HL-60 (cell line): ENCODE measurements around the gene HOXD3.

Experiments
- DNase-seq, 2 experiments: peaks; one replicate each; pipeline ENCODE4 v3.0.0-alpha.2; 2010 to 2020; ENCODE audit warnings: low read depth in 1 of 2, low spot score in 1 of 2
- H3K27ac ChIP-seq: fragments of 250-450 bp; sonication (Bioruptor Pico); replicated peaks from 2 replicates; pipeline ENCODE4 v1.5.1; 2020; ENCODE audit warnings: mild to moderate bottlenecking, moderate library complexity
- H3K27me3 ChIP-seq: fragments of 250-450 bp; sonication (Bioruptor Pico); 2 replicates; pipeline ENCODE4 v1.5.1; 2021; ENCODE audit warnings: mild to moderate bottlenecking, moderate library complexity; ENCODE audit not compliant: insufficient read depth, poor library complexity, severe bottlenecking
- H3K4me3 ChIP-seq: replicated peaks from 2 replicates; pipeline ENCODE4 v1.5.1; 2011; ENCODE audit warnings: mild to moderate bottlenecking, control low read depth, low read length; ENCODE audit not compliant: insufficient read depth
- GABPA ChIP-seq: IDR thresholded peaks from 2 replicates; pipeline ENCODE4 v1.6.1; 2012; ENCODE audit warnings: low read depth
- POLR2AphosphoS5 ChIP-seq: IDR thresholded peaks from 2 replicates; pipeline ENCODE4 v1.6.1; 2012; ENCODE audit warnings: low read depth
- SPI1 ChIP-seq: IDR thresholded peaks from 2 replicates; pipeline ENCODE4 v1.6.1; 2012; ENCODE audit warnings: low read depth, mild to moderate bottlenecking, borderline replicate concordance
- TF ChIP-seq, protein P1 (sequence below): IDR thresholded peaks from 2 replicates; pipeline ENCODE4 v1.6.1; 2012; ENCODE audit warnings: low read depth; ENCODE audit not compliant: insufficient replicate concordance
- TF ChIP-seq, protein P2 (sequence below): IDR thresholded peaks from one replicate; pipeline ENCODE4 v1.5.1; 2011; ENCODE audit warnings: low read length, control low read depth, inconsistent platforms; ENCODE audit not compliant: insufficient read depth

The HOXD3 gene

DNA sequence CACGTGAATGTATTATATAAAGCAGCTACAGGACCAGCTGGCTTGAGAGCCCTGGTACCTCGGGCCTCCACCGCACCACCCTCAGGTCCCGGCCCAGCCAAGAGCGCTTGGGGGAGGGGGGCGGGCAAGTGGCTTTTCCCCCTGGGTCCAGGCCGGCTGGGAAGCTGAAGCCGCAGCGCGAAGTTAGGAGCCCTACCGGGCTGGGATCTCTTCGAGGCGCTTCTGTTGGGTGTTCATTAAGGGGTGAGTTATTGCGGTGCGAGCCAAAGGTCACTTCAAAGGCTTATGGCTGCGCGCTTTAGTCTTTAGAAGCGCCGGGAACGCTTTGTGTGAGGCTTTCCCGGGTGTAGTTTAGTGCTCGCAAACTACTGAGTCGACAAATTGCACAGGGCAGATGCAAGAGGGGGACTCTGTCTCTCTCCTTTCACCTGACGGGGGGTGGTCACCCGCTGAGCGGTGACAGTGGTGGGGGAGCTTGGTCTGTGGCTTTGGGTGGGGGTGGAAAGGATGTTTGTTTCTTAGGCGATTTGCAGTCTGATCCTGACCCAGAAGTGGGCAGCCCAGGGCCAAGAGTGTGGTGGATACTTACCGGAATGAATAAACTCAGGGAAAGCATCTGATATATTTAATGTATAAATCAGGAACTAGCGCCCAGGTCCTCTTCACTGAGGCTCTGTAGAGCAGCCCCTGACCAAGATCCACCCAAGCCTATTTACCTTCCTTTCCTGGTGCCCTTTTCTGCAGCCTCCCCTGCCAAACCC lies 6.0 kb downstream of the HOXD3 start:
- no peak for DNase-seq
- TF ChIP-seq POLR2AphosphoS5, result no peak
- TF ChIP-seq, protein P1, sequence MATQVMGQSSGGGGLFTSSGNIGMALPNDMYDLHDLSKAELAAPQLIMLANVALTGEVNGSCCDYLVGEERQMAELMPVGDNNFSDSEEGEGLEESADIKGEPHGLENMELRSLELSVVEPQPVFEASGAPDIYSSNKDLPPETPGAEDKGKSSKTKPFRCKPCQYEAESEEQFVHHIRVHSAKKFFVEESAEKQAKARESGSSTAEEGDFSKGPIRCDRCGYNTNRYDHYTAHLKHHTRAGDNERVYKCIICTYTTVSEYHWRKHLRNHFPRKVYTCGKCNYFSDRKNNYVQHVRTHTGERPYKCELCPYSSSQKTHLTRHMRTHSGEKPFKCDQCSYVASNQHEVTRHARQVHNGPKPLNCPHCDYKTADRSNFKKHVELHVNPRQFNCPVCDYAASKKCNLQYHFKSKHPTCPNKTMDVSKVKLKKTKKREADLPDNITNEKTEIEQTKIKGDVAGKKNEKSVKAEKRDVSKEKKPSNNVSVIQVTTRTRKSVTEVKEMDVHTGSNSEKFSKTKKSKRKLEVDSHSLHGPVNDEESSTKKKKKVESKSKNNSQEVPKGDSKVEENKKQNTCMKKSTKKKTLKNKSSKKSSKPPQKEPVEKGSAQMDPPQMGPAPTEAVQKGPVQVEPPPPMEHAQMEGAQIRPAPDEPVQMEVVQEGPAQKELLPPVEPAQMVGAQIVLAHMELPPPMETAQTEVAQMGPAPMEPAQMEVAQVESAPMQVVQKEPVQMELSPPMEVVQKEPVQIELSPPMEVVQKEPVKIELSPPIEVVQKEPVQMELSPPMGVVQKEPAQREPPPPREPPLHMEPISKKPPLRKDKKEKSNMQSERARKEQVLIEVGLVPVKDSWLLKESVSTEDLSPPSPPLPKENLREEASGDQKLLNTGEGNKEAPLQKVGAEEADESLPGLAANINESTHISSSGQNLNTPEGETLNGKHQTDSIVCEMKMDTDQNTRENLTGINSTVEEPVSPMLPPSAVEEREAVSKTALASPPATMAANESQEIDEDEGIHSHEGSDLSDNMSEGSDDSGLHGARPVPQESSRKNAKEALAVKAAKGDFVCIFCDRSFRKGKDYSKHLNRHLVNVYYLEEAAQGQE, result no peak
- no peak for TF ChIP-seq GABPA
- TF ChIP-seq, protein P2, sequence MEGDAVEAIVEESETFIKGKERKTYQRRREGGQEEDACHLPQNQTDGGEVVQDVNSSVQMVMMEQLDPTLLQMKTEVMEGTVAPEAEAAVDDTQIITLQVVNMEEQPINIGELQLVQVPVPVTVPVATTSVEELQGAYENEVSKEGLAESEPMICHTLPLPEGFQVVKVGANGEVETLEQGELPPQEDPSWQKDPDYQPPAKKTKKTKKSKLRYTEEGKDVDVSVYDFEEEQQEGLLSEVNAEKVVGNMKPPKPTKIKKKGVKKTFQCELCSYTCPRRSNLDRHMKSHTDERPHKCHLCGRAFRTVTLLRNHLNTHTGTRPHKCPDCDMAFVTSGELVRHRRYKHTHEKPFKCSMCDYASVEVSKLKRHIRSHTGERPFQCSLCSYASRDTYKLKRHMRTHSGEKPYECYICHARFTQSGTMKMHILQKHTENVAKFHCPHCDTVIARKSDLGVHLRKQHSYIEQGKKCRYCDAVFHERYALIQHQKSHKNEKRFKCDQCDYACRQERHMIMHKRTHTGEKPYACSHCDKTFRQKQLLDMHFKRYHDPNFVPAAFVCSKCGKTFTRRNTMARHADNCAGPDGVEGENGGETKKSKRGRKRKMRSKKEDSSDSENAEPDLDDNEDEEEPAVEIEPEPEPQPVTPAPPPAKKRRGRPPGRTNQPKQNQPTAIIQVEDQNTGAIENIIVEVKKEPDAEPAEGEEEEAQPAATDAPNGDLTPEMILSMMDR, result no peak
- no peak for TF ChIP-seq SPI1
- Histone ChIP-seq H3K27ac (no peak overlapping the region), H3K4me3 (no peak overlapping the region), H3K27me3 (peaks cover 85% of the 10 kb centered on the region)

DNA sequence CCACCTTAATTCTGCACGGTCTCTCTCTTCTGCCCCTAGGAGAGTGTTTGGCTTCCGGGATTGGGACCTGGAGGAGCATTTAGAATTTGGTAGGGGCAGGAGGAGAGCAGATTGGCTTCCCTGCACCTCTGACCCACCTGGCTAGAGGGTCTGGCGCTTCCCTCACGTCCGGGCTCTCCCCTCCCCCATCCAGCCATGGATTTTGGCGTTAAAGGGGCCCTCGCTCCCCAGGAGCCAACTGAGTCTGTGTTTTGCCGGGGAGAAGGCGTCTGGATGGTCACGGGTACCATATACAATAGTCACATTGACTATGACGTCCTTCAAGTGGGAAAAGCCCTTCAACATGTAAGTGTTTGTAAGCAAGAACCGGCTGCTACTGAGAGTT lies 6.6 kb downstream of the HOXD3 start:
- no peak for TF ChIP-seq SPI1
- TF ChIP-seq POLR2AphosphoS5, result no peak
- TF ChIP-seq, protein P2, result no peak
- TF ChIP-seq, protein P1, result no peak
- TF ChIP-seq GABPA, result no peak
- Histone ChIP-seq H3K27me3 (peaks cover 84% of the 10 kb centered on the region), H3K4me3 (no peak overlapping the region), H3K27ac (no peak overlapping the region)
- DNase-seq, result no peak

DNA sequence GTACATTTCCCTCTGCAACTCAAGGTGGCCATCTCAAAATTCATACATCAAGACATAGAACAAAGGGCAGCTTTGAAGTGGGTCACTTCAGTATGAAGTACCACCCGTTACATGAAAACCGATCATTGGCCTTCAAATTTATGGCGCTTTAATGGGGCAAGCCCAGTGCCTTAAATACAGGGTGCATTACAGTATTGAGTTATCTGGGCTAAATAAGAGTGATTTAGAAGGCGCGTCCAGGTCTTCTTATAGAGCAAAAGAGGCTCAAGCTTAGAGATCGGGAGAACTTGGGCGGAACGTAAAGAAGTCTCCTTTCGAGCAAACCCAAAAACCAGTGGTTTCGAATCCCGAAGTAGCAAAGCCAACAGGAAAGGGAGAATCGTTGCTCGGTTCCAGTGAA lies 7.1 kb downstream of the HOXD3 start:
- peaks cover 81% of the 10 kb centered on the region for H3K27me3 ChIP-seq
- H3K4me3 ChIP-seq, result no peak overlapping the region
- no peak for DNase-seq

More for the DNA sequence above, 7.1 kb downstream of the HOXD3 start:
- no peak overlapping the region for H3K27ac ChIP-seq
- TF ChIP-seq SPI1 (no peak), POLR2AphosphoS5 (no peak), GABPA (no peak)
- TF ChIP-seq, protein P1, result no peak
- TF ChIP-seq, protein P2, result no peak
